HG02623 (cell line): ENCODE measurements around the gene AFF3.
"Not testable (repeated sequence)": the region's sequence is repeated elsewhere in the genome, so short reads cannot be mapped to it uniquely, and the experiment has no call there.

Experiments
- ATAC-seq: cut with Tn5 transposase; IDR thresholded peaks from one replicate; pipeline ENCODE4 v1.9.1; 2021; ENCODE audit warnings: moderate library complexity; ENCODE audit not compliant: unreplicated experiment

Gene AFF3

DNA sequence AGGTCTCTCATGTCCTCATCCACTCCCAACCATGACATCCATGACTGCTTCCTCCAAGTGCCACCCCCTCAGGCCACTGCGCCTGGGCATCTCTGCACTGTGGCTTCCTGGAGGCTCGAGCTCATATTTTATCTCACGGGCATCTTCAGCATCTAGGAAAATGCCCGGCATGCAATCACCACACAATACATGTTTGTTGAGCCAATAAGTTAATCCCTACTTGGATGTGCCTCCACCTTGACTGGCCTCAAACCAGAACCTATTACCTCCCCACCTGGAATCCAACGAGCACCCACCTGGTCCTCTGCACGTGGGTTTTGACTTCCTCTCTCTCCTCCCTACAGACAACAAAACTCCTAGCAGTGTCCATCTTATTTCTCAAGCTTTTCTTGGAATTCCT is 453.7 kb downstream of the AFF3 start:
- ATAC-seq: no peak

GRCh38 chr2:99682275-99683060 is 459.9 kb downstream of the AFF3 start:
- no peak for ATAC-seq

DNA sequence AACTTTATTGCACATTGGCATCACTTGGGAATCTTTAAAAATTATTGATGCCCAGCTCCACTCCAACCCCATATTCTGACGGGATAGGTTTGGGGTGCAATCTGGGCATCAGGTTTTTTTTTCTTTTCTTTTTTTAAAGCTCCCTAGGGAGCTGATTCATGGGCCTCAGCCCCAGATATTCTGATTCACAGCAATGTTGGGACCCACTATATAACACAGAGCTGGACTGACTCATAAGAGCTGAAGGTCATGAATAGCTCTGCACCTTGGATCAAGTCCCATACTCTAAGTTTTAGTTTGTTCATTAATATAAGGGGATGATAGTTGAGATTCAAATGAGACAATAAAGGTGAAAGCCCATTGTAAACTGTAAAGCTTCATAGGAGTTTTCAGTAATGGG is 461.4 kb downstream of the AFF3 start:
- no peak for ATAC-seq

DNA sequence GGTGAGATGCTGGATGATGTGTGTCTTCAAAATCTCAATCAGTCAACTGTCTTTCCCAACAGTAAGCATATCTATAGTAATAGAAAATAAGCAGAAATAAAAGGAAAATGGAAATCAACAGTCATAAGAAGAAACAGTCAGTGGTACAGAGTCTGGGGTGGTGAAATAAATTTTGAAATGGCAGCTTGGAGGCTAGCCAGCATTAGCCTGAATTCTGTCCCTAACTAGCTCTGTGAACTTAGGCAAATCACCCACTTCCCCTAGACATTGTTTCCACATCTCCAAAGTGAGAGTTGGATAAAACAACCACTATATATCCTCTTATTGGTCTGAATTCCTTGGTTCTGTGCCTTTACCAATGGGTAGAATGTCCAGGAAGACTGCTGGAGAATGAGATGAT is 462.9 kb downstream of the AFF3 start:
- ATAC-seq: no peak

- no peak for ATAC-seq
These were observed 463.8 kb downstream of the AFF3 start for GRCh38 chr2:99678625-99679024.

- ATAC-seq: no peak
These were observed 464.6 kb downstream of the AFF3 start for GRCh38 chr2:99677814-99678213.

DNA sequence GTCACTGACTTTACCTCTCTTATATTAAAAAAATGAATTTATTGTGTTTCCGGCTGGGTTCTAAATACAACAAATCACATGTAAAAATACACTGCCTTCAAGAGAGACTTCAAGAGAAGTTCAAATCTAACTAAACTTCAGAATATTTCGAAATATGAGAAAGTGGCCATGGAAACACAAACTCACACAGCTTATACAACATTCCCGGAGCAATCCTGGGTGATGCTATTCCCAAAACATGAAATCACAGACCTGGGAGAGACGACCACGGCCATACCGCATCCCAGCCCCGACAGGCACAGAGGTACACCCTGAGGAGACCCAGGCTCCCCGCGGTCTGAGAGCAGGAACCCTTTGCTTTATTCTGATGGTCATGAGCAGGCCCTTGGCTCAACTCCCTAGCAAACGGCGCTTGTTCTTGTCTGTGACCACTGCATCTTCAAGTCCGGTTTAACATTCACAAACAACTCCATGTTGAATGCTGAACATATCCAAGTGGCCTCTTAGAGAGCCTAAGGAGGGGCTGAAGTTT is 467.2 kb downstream of the AFF3 start:
- no peak for ATAC-seq

DNA sequence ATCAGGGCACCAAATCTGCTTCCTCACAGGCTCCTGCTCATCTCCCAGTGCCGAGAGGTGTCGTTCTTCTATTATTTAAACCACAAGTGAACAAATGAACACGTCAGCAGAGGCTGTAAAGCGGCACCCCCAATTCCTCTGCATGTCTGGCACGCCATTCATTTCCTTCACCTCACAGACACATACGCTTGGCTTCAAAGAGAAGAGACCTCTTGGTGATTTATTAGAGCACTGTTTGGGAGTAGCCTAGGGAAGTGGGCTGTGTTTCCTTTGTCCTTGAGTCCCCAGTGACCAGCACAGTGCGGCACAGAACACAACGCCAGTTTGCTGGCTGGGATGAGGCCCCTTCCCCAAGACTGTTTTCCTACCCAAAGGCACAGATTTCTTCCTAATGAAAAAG is 468.3 kb downstream of the AFF3 start:
- no peak for ATAC-seq

DNA sequence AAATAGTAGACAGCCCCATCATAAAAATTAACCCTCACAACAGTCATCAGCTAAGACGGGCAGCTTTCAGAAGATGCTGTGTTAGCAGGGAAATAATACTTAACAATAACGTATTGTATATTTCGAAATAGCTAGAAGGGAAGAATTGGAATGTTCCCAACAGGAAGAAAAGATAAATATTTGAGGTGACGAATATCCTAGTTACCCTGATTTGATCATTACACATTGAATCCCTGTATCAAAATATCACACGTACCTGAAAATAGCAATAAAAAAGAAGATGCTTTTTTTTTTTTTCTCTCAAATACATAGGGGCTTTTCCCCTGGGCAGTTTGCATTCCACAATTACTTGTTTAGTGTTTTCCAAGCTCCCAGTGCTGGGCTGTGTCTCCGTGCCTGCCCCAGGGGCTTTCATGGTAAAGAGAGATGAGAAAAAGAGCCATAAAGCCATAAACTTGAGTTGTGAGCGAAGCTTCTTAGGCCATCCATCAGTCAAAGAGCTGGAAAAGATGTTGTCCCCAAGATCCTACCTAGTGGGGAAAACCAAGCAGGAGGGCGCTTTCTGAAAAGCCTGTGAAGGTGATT is 469.5 kb downstream of the AFF3 start:
- ATAC-seq: no peak

GRCh38 chr2:99670768-99671734 is 471.3 kb downstream of the AFF3 start:
- no peak for ATAC-seq

GRCh38 chr2:99666256-99666655 is 476.1 kb downstream of the AFF3 start:
- ATAC-seq: no peak

GRCh38 chr2:99663641-99664040 is 478.7 kb downstream of the AFF3 start:
- no peak for ATAC-seq

- ATAC-seq: no peak
These were observed 479.5 kb downstream of the AFF3 start for GRCh38 chr2:99662761-99663341.

GRCh38 chr2:99661761-99662160 is 480.6 kb downstream of the AFF3 start:
- ATAC-seq: not testable (repeated sequence)

DNA sequence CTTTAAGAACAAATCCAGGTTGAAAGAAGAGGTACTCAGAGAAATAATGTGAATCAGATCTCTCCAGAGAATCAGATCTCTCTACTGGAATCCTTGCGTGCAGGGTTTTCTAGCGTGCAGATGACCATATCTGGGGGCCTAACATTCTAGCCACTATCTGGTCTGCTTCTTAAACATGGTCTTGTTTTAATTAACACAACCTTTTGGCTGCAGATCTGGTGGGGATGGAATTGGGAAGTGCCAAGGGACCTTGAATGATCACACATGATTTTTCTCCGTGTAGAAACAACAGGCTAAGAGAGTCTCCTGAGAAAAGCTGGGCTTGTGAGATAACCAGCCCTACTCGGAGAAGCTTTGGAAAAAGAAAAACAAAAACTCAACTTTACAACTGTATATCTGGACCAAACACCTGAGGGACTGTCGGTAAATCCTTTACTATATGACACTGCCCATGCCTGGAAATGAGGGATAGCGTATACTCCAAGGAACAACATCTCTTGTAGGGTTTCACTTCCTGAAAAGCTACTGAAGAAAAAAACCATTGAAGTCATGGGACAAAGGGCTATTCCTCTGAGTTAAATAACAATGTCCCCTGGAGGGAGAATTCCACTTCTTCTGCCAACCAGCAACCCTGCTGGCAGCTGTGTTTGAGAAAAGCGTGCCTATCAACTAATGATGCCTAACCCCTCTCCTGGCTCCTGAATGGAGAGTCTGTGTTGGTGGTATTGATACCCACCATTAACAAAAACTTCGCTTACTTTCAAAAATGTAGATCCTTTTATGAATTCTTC is 481.6 kb downstream of the AFF3 start:
- ATAC-seq: no peak

DNA sequence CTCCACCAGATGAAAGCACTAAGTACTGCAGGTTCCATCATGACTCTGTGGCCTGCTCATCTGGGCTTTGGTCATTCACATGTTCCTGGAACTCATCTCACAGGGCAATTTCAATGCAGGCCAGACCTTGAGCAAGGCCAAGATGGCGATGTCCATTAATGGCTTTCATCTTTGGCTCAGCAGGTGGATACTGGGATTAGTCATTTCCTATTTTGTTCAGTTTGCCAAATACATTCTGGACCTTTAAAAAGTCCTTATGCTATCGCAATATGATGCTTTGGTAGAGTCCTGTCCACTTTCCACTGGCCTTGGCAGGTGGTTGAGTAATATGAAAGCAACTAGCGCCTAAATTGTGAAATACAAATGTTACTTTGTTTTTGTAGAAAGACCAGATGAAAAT is 482.5 kb downstream of the AFF3 start:
- no peak for ATAC-seq

- ATAC-seq: no peak
These were observed 484.6 kb downstream of the AFF3 start for GRCh38 chr2:99657691-99658258.

- no peak for ATAC-seq
These were observed 485.4 kb downstream of the AFF3 start for GRCh38 chr2:99656994-99657393.

DNA sequence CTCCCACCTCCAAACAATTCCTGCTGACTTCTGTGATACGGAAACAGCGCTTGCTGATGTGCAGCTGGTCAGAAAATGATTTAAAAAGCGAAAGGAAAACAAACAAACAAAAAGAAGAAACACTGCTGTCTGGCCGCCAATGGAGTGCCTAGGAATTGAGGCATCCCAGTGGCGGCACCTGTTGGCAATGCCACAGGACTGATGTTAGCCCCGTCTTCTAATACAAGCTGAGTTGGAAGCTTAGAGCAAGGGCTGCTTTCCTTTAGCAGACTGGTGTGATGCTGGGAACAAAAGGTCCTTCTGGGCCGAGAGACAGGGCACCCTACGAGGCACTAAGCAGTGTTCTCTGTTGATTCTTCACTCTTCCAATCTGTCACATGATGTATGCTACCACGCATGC is 489.0 kb downstream of the AFF3 start:
- ATAC-seq: no peak

DNA sequence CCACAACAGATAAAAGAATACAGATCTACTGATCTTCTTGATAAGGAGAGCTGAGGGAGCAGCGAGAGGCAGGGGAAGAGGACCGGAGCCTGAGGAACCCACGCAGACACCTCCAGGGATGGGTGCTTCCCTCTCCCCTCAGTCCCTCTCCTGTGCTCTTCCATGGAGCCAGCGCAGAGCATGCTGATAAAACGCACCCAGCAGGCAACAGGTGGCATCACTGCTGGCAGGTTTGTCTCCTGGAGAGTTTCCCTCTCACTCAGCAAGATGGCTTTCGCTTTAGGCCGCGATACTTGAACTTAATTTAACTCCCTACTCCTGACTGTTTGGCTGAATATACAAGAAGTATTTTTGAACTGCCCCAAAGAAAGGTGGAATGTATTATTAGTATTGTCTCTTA is 489.5 kb downstream of the AFF3 start:
- ATAC-seq: no peak
